Fibroblast of lung (primary cell): Measurements from ENCODE around the gene PNLIP. TPM values are rescaled to one million over a fixed set of nuclear protein-coding genes. Genes with fewer than 3 reads are reported as not detected.

Experiments used
- DNase-seq, 2 donors: peaks; one replicate each; pipeline versions ENCODE4 v3.0.0 to v3.0.0-alpha.2; 2010; ENCODE audit warnings: low read depth in 2 of 2
- H2AFZ ChIP-seq: 2 replicates; pipeline ENCODE4 v1.5.1; 2012; ENCODE audit warnings: low read length, control low read depth, inconsistent platforms
- H3K27ac ChIP-seq: 2 replicates; pipeline ENCODE4 v1.5.1; 2011; ENCODE audit warnings: low read length, control low read depth; ENCODE audit not compliant: insufficient read depth
- H3K27me3 ChIP-seq: 2 replicates; pipeline ENCODE4 v1.5.1; 2011; ENCODE audit warnings: mild to moderate bottlenecking, low read length; ENCODE audit not compliant: control insufficient read depth, insufficient read depth
- H3K36me3 ChIP-seq: 2 replicates; pipeline ENCODE4 v1.5.1; 2011; ENCODE audit warnings: low read length; ENCODE audit not compliant: control insufficient read depth, insufficient read depth
- H3K4me1 ChIP-seq: 2 replicates; pipeline ENCODE4 v1.5.1; 2011; ENCODE audit warnings: low read length; ENCODE audit not compliant: control insufficient read depth, insufficient read depth; ENCODE audit errors: extremely low read depth
- H3K4me2 ChIP-seq: 2 replicates; pipeline ENCODE4 v1.5.1; 2011; ENCODE audit warnings: low read length, control low read depth; ENCODE audit not compliant: insufficient read depth; ENCODE audit errors: extremely low read depth
- H3K4me3 ChIP-seq, 4 experiments: fragments of 200-600 bp in 1 of 4; sonication (generic) in 1 of 4; replicated peaks in 1 of 4; 2 replicates each; pipeline ENCODE4 v1.5.1; 2011 to 2016; ENCODE audit warnings: low read length in 4 of 4, low read depth in 3 of 4, mild to moderate bottlenecking in 3 of 4, control low read depth in 2 of 4, inconsistent platforms in 1 of 4, mixed read lengths in 1 of 4; ENCODE audit not compliant: insufficient read depth in 1 of 4; ENCODE audit errors: control extremely low read depth in 1 of 4
- H3K79me2 ChIP-seq: 2 replicates; pipeline ENCODE4 v1.5.1; 2012; ENCODE audit warnings: mild to moderate bottlenecking, low read length, inconsistent platforms; ENCODE audit not compliant: control insufficient read depth, insufficient read depth
- H3K9ac ChIP-seq: 2 replicates; pipeline ENCODE4 v1.5.1; 2011; ENCODE audit warnings: mild to moderate bottlenecking, low read length, control low read depth; ENCODE audit not compliant: insufficient read depth
- H3K9me3 ChIP-seq: 2 replicates; pipeline ENCODE4 v1.5.1; 2012; ENCODE audit warnings: low read depth, low read length; ENCODE audit not compliant: control insufficient read depth, insufficient read depth
- H4K20me1 ChIP-seq: 2 replicates; pipeline ENCODE4 v1.5.1; 2011; ENCODE audit warnings: low read length; ENCODE audit not compliant: control insufficient read depth, insufficient read depth; ENCODE audit errors: extremely low read depth
- CTCF ChIP-seq, 2 donors: IDR thresholded peaks in 1 of 2; conservative IDR thresholded peaks in 1 of 2; 1 replicate in 1 of 2; 2 replicates in 1 of 2; pipeline ENCODE4 v1.5.1; 2011 to 2012; ENCODE audit warnings: low read length in 2 of 2, control low read depth in 1 of 2, inconsistent platforms in 1 of 2, low read depth in 1 of 2, mild to moderate bottlenecking in 1 of 2
- EZH2 ChIP-seq: IDR thresholded peaks from 2 replicates; pipeline ENCODE4 v1.5.1; 2012; ENCODE audit warnings: low read length, control low read depth, mild to moderate bottlenecking; ENCODE audit errors: missing control alignments
- polyA plus RNA-seq, 2 donors: library from polyadenylated mRNA; depleted of rRNA in 1 of 2; stranded (reverse) in 1 of 2; unstranded in 1 of 2; fragments of >200 nt; gene quantifications; 2 replicates each; pipeline ENCODE4 v1.2.1, GENCODE V29; 2011 to 2012; ENCODE audit warnings: missing spikeins in 1 of 2
- total RNA-seq: library from RNA; depleted of rRNA; stranded (reverse); fragments of >200 nt; gene quantifications from 2 replicates; pipeline ENCODE4 v1.2.1, GENCODE V29; 2014

PNLIP gene
- total and polyA plus RNA-seq, 2 donors (not counting 1 experiment from before 2014, with no cell fraction given), result not detected

DNA sequence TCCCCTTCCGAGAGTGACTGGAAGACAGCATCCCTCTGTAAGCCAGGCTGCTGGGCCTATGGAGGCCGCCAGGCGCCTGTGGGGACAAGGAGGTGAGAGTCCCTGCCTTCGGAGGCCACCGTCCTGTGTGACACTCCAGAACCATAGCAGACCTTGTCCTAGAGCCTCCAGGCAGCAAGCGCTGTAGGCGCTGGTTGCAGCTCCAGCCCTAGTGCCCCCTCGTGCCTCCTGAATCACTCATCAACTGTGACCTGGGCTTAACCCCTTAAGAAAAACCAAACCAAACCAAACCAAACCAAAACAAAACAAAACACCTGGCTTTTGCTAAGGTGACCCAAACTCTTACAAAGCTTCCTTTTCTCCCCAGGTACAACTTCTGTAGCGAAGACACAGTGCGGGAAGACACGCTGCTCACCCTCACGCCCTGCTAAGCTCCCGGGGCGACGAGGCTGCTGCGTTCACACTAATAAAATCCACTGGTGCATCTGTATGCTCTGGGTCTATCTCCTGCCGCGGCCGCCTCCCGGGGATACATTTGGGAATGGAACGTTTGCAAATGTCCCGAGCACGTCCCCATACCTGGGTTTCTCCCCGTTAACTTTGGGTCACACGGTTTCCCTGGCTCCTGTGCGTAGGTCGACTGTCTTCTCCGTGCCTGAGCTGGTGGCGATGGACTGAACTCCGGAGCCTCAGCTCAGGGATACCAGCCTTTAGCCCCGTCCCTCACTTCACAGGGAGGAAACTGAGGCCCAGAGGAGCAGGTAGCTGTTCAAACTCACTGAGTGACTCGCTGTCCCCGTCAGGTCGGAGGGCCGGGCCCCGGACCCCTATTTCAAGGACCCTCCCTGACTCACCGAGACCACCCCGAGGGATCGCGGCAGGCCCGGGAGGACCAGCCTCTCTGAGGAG is 63.2 kb downstream of the PNLIP start:
- no peak for TF ChIP-seq CTCF (conservative IDR thresholded peaks at IDR 0.05 in 1 of 2, IDR thresholded peaks at IDR 0.05 in 1 of 2; ENCODE audit: low read depth in 1 of 2, low read length in 2 of 2)
- no peak for TF ChIP-seq EZH2
- Histone ChIP-seq H3K4me3 (no peak overlapping the region), H4K20me1 (no peaks in the 10 kb centered on the region), H2AFZ (no peak overlapping the region), H3K9ac (no peak overlapping the region), H3K79me2 (no peaks in the 10 kb centered on the region), H3K27me3 (no peaks in the 10 kb centered on the region), H3K4me2 (no peak overlapping the region), H3K4me1 (no peaks in the 10 kb centered on the region), H3K36me3 (no peaks in the 10 kb centered on the region), H3K27ac (no peak overlapping the region), H3K9me3 (no peaks in the 10 kb centered on the region)
- no peak for DNase-seq

- no peak for DNase-seq
- no peaks in the 10 kb centered on the region for H3K79me2 ChIP-seq
- H3K27ac ChIP-seq, result no peak overlapping the region
- TF ChIP-seq EZH2, result no peak
- no peak for TF ChIP-seq CTCF (conservative IDR thresholded peaks at IDR 0.05 in 1 of 2, IDR thresholded peaks at IDR 0.05 in 1 of 2; ENCODE audit: low read depth in 1 of 2, low read length in 2 of 2)
- no peaks in the 10 kb centered on the region for H3K4me1 ChIP-seq
- H3K9ac ChIP-seq, result no peak overlapping the region
- no peaks in the 10 kb centered on the region for H3K9me3 ChIP-seq
- H3K36me3 ChIP-seq, result no peaks in the 10 kb centered on the region
- no peak overlapping the region for H3K4me2 ChIP-seq
- H3K4me3 ChIP-seq, result no peak overlapping the region
- no peaks in the 10 kb centered on the region for H4K20me1 ChIP-seq
- H2AFZ ChIP-seq, result no peak overlapping the region
- no peaks in the 10 kb centered on the region for H3K27me3 ChIP-seq
Observed at GRCh38 chr10:116610443-116611152, 64.9 kb downstream of the PNLIP start.

- no peaks in the 10 kb centered on the region for H3K79me2 ChIP-seq
- H3K4me2 ChIP-seq, result no peak overlapping the region
- no peak overlapping the region for H3K4me3 ChIP-seq
- H4K20me1 ChIP-seq, result no peaks in the 10 kb centered on the region
- H3K4me1 ChIP-seq, result no peaks in the 10 kb centered on the region
- TF ChIP-seq EZH2, result no peak
- H3K9ac ChIP-seq, result no peak overlapping the region
- H3K27me3 ChIP-seq, result no peaks in the 10 kb centered on the region
- no peak overlapping the region for H2AFZ ChIP-seq
- no peak for DNase-seq
- H3K9me3 ChIP-seq, result no peaks in the 10 kb centered on the region
- H3K36me3 ChIP-seq, result no peaks in the 10 kb centered on the region
- no peak overlapping the region for H3K27ac ChIP-seq
Observed at GRCh38 chr10:116611153-116611545, 65.4 kb downstream of the PNLIP start.
